Measurements from ENCODE around the gene CADM2.

DNA sequence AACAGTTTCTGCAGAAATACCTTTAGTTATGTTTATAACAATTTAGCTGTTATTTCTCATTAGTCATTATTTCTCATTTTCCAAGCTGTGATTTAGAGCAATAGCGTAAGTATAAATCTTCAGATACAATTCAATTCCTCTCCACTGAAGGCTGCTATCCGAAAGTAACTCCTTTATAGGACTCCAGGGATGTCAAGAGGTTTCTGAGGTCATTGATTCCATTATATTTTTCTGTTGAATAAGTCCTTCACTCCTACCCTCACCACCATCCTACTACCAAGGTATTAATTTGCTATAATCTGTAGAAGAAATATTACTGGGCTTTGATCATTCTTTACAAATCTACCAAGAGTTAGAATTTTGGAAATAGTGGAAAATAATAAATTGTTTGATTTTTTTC is 285.7 kb downstream of the CADM2 start:
- TF ChIP-seq POLR2A (IDR thresholded peaks at IDR 0.05; ENCODE audit: low read length) (no peak), GATA1 (IDR thresholded peaks at IDR 0.05; ENCODE audit: low read depth, low read length) (no peak)

All from erythroblast (primary cell).